ENCODE results near the gene USP22. TPM values are rescaled to one million over a fixed set of nuclear protein-coding genes. Genes with fewer than 3 reads are reported as not detected.
A peak's percentile ranks its signal among the peaks of the same experiment; 100 is the strongest.

USP22 gene
- total and polyA plus RNA-seq, 2 of the 8 experiments (the other 6 are each of a cell fraction or from before 2014, with no cell fraction given): 221 to 316 TPM

DNA sequence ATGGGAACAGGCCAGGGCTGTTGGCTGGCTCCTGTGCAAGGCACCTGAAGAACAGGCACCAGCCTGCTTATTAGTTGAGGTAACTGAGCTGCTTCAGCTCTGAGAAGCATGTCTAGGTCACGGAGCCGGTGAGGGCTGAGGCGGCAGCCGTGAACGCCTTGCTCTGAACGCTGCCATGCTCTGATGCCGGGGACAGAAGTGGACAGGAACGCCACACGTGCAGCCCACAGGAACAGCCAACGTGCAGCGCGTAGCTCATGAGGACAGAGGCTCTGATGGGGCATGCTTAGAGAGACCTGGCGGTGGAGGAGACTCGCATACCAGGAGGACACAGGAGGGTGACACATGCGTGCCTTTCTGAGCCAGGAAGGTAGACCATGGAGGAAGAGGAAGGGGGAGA, 25.6 kb downstream of the USP22 start:
- FAIRE-seq: no peak

More for the DNA sequence above, 25.6 kb downstream of the USP22 start:
- Histone ChIP-seq H3K79me2 (ENCODE audit: control insufficient read depth in 1 of 2, insufficient read depth in 2 of 2, low read length in 2 of 2) (peaks cover 12 to 96% of the 10 kb centered on the region in 2 experiments), H2AFZ (ENCODE audit: low read length) (no peak overlapping the region), H3K27ac (ENCODE audit: low read depth, low read length) (no peak overlapping the region), H3K18ac (ENCODE audit: extremely low read depth, low read length) (no peak overlapping the region), H3K27me3 (replicated peaks in 1 of 4; ENCODE audit: control insufficient read depth in 3 of 4, extremely low read depth in 1 of 4, insufficient read depth in 3 of 4, low read length in 3 of 4) (no peaks in the 10 kb centered on the region), H2BK120ac (replicated peaks; ENCODE audit: low read depth, low read length) (no peak overlapping the region), H4K91ac (replicated peaks; ENCODE audit: insufficient read length, low read length) (no peak overlapping the region), H3K4me1 (replicated peaks in 1 of 4; ENCODE audit: control insufficient read depth in 3 of 4, insufficient read depth in 4 of 4, low read length in 3 of 4) (no peaks in the 10 kb centered on the region), H3K4me2 (ENCODE audit: insufficient read depth in 1 of 2, low read depth in 2 of 2, low read length in 2 of 2) (no peak overlapping the region), H3K23ac (ENCODE audit: insufficient read length) (no peak overlapping the region), H3K79me1 (ENCODE audit: low read depth, low read length) (peaks cover 34% of the 10 kb centered on the region), H2BK15ac (ENCODE audit: low read length) (no peak overlapping the region), H3K9ac (replicated peaks in 1 of 4; ENCODE audit: extremely low read depth in 1 of 4, low read depth in 3 of 4, low read length in 3 of 4) (no peak overlapping the region), H3K36me3 (ENCODE audit: control insufficient read depth in 2 of 4, insufficient read depth in 4 of 4, low read length in 3 of 4) (peaks cover 76 to 95% (median 87%) of the 10 kb centered on the region in 4 experiments), H2AK5ac (ENCODE audit: low read depth, low read length) (no peak overlapping the region), H3K9me3 (ENCODE audit: insufficient read depth in 2 of 2, low read depth in 1 of 2, low read length in 1 of 2) (no peaks in the 10 kb centered on the region), H4K8ac (ENCODE audit: extremely low read depth, insufficient read depth, low read length) (no peak overlapping the region; the same call in 1 of the 2 replicates), H2BK12ac (ENCODE audit: low read depth, low read length) (no peak overlapping the region), H4K20me1 (replicated peaks in 1 of 2; ENCODE audit: control insufficient read depth in 1 of 2, insufficient read depth in 2 of 2, low read length in 2 of 2) (peaks cover 33 to 56% of the 10 kb centered on the region in 2 experiments), H3K23me2 (ENCODE audit: low read depth, low read length) (no peaks in the 10 kb centered on the region), H3K4me3 (ENCODE audit: extremely low read depth in 1 of 4, insufficient read depth in 2 of 4, low read depth in 3 of 4, low read length in 4 of 4) (no peak overlapping the region), H3K56ac (replicated peaks; ENCODE audit: insufficient read length, low read depth, low read length) (no peak overlapping the region), H2BK20ac (ENCODE audit: low read length) (no peak overlapping the region), H3K14ac (ENCODE audit: insufficient read length) (no peak overlapping the region), H3K4ac (replicated peaks; ENCODE audit: insufficient read length, low read depth, low read length) (no peak overlapping the region), H2BK5ac (ENCODE audit: low read depth, low read length) (no peak overlapping the region), H4K5ac (ENCODE audit: insufficient read length, low read depth, low read length) (no peak overlapping the region)
- no peak for DNase-seq (ENCODE audit: low read depth in 1 of 2, low spot score in 2 of 2)
- ChIA-PET CTCF (ENCODE audit: partially characterized antibody) (interaction anchor here (1.0 to 1.8 kb wide), 2 partner anchors 12 to 22 kb away, joined by 3 to 8 read pairs; no protein-coding TSS in a partner anchor), POLR2A (ENCODE audit: partially characterized antibody) (interaction anchor here (0.7 to 1.7 kb wide), 6 partner anchors 10 to 241 kb away, joined by 3 to 4 read pairs (median 4); no protein-coding TSS in a partner anchor)
- no peak for TF ChIP-seq SIN3A (conservative IDR thresholded peaks at IDR 0.05 in 1 of 2, IDR thresholded peaks at IDR 0.05 in 1 of 2; ENCODE audit: low read depth in 1 of 2, low read length in 2 of 2)
- peak; percentile 29; the same call in 1 of the 2 replicates for TF ChIP-seq POLR2AphosphoS5 (IDR thresholded peaks at IDR 0.05; ENCODE audit: low read depth, low read length)
- 90% methylated on average over 15 of the region's 15 CpGs; no CpG with 5 or more reads in 1 of the 2 experiments for WGBS, 2 experiments (ENCODE audit: extremely low coverage in 1 of 2, insufficient coverage in 1 of 2, insufficient read length in 1 of 2, insufficient replicate concordance in 2 of 2, low coverage in 1 of 2, low lambda C conversion rate in 2 of 2, missing lambda C conversion rate in 1 of 2)

All from H1 (cell line).